ENCODE measurements around the gene S1PR4.
"Not testable (repeated sequence)": the region's sequence is repeated elsewhere in the genome, so short reads cannot be mapped to it uniquely, and the experiment has no call there.

The S1PR4 gene

DNA sequence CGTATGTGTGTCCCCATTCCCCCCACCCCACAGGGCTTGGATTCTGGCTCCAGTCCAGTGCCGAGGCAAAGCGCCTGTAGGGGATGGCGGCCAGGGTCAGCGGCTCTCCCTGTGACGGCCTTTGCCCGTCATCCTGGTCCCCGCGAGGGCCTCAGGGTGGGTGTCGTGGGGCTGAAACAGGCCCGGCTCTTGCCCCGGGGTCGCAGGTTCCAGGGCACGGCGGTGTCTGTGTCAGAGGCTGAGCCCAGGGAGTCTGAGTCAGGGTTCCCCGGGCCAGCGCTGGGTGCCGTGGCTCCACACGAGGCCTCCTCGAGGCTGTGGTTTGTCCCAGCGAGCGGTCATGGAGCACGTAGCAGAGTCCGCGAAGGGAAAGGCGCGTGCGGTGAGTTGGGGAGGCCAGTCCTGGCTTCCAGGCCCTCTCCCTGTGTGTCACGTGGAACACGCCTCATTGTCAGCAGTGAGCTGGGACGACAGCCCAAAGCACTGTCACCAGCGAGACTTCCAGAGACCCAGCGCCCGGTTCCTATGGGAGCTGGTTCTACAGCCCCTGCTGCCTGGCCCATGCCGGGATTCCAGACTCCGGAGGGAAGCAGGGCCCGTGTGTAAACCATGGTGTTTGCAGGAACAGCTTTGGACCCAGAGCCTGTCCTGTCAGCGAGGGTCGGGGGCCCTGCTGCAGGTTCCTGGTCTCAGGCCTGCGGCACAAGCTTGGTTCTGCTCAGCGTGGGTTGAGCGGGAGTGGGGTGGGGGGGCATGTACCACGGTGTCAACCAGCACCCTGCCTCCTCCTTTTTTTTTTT lies 20.5 kb downstream of the S1PR4 start:
- no peak overlapping the region for H3K4me3 ChIP-seq (ENCODE audit: low read depth, low read length)
- TF ChIP-seq, protein P1, sequence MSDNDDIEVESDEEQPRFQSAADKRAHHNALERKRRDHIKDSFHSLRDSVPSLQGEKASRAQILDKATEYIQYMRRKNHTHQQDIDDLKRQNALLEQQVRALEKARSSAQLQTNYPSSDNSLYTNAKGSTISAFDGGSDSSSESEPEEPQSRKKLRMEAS (IDR thresholded peaks at IDR 0.05; ENCODE audit: low read depth, low read length), result no peak
- TF ChIP-seq POLR2A (IDR thresholded peaks at IDR 0.05; ENCODE audit: extremely low read depth, insufficient read length) (no peak), MYC (IDR thresholded peaks at IDR 0.05; ENCODE audit: low read depth, low read length) (no peak)
- TF ChIP-seq, protein P2, sequence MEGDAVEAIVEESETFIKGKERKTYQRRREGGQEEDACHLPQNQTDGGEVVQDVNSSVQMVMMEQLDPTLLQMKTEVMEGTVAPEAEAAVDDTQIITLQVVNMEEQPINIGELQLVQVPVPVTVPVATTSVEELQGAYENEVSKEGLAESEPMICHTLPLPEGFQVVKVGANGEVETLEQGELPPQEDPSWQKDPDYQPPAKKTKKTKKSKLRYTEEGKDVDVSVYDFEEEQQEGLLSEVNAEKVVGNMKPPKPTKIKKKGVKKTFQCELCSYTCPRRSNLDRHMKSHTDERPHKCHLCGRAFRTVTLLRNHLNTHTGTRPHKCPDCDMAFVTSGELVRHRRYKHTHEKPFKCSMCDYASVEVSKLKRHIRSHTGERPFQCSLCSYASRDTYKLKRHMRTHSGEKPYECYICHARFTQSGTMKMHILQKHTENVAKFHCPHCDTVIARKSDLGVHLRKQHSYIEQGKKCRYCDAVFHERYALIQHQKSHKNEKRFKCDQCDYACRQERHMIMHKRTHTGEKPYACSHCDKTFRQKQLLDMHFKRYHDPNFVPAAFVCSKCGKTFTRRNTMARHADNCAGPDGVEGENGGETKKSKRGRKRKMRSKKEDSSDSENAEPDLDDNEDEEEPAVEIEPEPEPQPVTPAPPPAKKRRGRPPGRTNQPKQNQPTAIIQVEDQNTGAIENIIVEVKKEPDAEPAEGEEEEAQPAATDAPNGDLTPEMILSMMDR (IDR thresholded peaks at IDR 0.05; ENCODE audit: low read depth, low read length), result no peak
- no peak for DNase-seq (ENCODE audit: low read depth)

DNA sequence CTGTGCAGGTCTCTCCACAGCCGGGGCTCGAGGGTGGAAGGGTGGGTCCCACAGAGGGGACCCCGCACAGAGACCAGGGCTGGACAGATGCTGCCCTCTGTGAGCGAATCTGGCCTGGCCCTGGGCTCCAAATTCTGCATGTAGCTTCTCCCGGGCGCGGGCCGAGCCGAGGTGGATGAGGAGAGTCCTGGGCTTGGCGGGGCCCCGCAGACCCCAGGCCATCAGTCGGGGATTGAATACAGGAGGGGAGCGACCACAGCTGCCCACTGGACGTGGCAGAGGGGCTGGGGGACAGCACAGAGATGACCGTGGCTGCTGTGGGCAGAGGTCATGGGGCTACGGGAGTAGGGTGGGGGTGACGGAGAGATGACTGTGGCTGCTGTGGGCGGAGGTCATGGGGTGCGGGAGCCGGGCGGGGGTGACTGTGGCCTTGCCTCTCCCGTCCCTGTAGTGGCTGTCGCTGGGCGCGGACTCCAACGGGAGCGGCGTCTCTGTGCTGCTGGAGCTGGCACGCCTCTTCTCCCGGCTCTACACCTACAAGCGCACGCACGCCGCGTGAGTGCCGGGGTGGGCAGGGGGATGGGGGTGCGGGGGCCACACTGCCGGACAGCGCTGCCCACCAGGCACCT lies 22.6 kb downstream of the S1PR4 start:
- no peak overlapping the region for H3K4me3 ChIP-seq (ENCODE audit: low read depth, low read length)
- no peak for DNase-seq (ENCODE audit: low read depth)
- TF ChIP-seq MYC (IDR thresholded peaks at IDR 0.05; ENCODE audit: low read depth, low read length), result no peak
- TF ChIP-seq, protein P2 (IDR thresholded peaks at IDR 0.05; ENCODE audit: low read depth, low read length), result no peak
- TF ChIP-seq, protein P1 (IDR thresholded peaks at IDR 0.05; ENCODE audit: low read depth, low read length), result no peak
- TF ChIP-seq POLR2A (IDR thresholded peaks at IDR 0.05; ENCODE audit: extremely low read depth, insufficient read length), result no peak

DNA sequence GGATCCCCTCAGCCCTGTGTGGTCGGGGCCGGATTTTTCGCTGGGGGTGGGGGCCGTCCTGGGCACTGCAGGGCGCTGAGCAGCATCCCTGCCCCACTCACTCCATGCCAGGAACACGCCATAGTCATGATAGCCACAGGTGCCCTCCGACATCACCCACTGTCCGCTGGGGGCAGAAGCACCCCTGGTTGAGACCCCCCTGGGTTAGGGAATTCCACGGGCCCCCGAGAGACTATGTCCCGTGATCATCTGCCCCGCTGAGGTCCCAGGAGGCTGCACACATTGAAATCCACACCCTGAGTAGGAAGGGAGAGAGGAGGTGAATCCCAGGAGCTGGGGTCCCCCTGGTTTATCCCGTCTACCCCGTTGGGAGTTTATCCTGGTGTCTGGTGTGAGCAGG lies 23.3 kb downstream of the S1PR4 start:
- TF ChIP-seq, protein P1 (IDR thresholded peaks at IDR 0.05; ENCODE audit: low read depth, low read length), result no peak
- TF ChIP-seq POLR2A (IDR thresholded peaks at IDR 0.05; ENCODE audit: extremely low read depth, insufficient read length) (no peak), MYC (IDR thresholded peaks at IDR 0.05; ENCODE audit: low read depth, low read length) (no peak)
- TF ChIP-seq, protein P2 (IDR thresholded peaks at IDR 0.05; ENCODE audit: low read depth, low read length), result no peak
- no peak overlapping the region for H3K4me3 ChIP-seq (ENCODE audit: low read depth, low read length)
- DNase-seq (ENCODE audit: low read depth), result no peak

DNA sequence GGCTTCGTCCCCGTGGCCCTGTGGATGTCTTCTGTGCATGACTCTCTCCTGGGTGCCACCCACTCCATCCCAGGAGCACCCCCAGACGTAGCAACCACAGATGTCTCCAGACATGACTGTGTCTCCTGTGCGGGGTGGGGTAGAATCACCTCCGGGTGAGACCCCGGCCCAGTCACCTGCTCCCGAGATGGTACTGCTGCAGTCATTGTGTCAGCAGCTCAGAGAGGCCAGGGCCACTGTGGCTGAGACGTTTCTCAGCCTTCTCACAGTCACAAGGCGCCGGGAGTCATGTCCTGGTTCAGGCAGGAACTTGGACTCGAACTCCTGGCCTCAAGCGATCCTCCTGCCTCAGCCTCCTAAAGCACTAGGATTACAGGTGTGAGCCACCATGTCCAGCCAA lies 23.8 kb downstream of the S1PR4 start:
- TF ChIP-seq MYC (IDR thresholded peaks at IDR 0.05; ENCODE audit: low read depth, low read length) (no peak), POLR2A (IDR thresholded peaks at IDR 0.05; ENCODE audit: extremely low read depth, insufficient read length) (no peak)
- TF ChIP-seq, protein P2 (IDR thresholded peaks at IDR 0.05; ENCODE audit: low read depth, low read length), result no peak
- TF ChIP-seq, protein P1 (IDR thresholded peaks at IDR 0.05; ENCODE audit: low read depth, low read length), result no peak
- DNase-seq (ENCODE audit: low read depth), result no peak
- no peak overlapping the region for H3K4me3 ChIP-seq (ENCODE audit: low read depth, low read length)

DNA sequence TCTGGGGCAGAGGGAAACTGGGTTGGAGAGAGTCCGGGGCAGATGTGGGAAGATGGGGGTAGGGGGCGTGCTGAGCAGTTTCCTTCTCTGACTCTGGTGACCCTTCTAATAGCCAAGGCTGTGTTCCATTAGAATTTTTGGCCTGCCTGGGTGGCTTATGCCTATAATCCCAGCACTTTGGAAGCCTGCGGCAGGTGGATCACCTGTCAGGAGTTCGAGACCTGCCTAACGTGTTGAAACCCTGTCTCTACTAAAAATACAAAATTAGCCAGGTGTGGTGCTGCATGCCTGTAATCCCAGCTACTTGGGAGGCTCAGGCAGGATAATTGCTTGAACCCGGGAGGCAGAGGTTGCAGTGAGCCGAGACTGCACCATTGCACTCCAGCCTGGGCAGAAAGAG lies 24.3 kb downstream of the S1PR4 start:
- H3K4me3 ChIP-seq (ENCODE audit: low read depth, low read length); DNase-seq (ENCODE audit: low read depth): not testable (repeated sequence)

DNA sequence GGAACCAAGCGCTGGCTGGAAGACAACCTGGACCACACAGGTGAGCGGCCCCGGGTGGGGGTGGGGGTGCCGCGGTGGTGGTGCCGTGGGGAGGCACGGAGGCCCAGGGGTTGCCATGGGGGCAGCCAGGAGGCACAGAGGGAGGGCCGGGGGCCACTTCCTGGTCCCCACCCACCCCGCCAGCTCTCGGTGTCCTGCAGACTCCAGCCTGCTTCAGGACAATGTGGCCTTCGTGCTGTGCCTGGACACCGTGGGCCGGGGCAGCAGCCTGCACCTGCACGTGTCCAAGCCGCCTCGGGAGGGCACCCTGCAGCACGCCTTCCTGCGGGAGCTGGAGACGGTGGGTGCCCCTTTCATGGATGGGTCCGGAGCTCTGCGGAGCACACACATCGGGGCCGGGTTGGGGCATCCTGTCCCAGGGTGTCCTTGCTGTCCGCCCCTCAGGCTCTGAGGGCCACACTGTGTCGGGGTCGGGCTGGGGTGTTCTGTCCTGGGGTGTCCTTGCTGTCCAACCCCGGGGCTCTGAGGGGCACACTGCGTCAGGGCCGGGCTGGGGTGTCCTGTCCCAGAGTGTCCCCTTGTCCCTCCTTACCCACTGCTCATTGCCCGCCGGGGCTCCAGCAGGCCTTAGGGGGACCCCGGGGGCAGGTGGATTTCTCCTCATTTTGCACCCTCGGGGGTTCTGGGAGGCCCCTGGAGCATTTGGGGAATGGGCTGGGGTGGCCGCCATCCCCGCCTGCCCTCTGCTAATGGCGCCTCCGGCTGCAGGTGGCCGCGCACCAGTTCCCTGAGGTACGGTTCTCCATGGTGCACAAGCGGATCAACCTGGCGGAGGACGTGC lies 25.5 kb downstream of the S1PR4 start:
- no peak overlapping the region for H3K4me3 ChIP-seq (ENCODE audit: low read depth, low read length)
- DNase-seq (ENCODE audit: low read depth), result no peak
- TF ChIP-seq POLR2A (IDR thresholded peaks at IDR 0.05; ENCODE audit: extremely low read depth, insufficient read length) (no peak), MYC (IDR thresholded peaks at IDR 0.05; ENCODE audit: low read depth, low read length) (no peak)
- TF ChIP-seq, protein P1 (IDR thresholded peaks at IDR 0.05; ENCODE audit: low read depth, low read length), result no peak
- TF ChIP-seq, protein P2 (IDR thresholded peaks at IDR 0.05; ENCODE audit: low read depth, low read length), result no peak

All from NB4 (cell line).